Mammary epithelial cell (primary cell): ENCODE data around the gene WFDC12.

Experiments
- EZH2 ChIP-seq: IDR thresholded peaks from 2 replicates; pipeline ENCODE4 v1.6.1; 2012; ENCODE audit warnings: low read length, inconsistent platforms, borderline replicate concordance
- TF ChIP-seq, protein P1 (sequence below), 2 donors: IDR thresholded peaks in 1 of 2; conservative IDR thresholded peaks in 1 of 2; 2 replicates each; pipeline ENCODE4 v1.5.1; 2011 to 2012; ENCODE audit warnings: inconsistent platforms in 2 of 2, low read length in 2 of 2, mild to moderate bottlenecking in 2 of 2, control low read depth in 1 of 2, low read depth in 1 of 2; ENCODE audit not compliant: insufficient read depth in 1 of 2; ENCODE audit errors: extremely low read depth in 1 of 2

DNA sequence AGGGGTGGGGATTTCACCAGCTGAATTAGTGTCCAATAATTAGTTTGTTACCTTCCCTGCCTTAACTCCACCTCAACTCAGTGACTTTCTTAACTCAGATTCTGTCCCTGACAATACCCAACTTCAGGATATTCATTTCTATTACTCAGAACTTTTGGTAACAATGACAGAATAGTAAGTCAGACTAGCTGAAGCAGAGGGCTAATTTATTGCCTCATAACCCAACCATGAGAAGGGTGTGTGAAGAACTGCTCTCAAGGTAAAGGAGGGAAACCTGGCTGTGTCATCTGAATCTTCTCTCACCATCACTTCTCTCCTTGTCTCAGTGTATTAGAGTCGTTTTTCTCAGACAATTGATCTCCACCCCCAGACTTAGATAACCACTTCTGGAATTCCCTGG lies 49.3 kb upstream of the WFDC12 start:
- no peak for TF ChIP-seq EZH2
- TF ChIP-seq, protein P1, sequence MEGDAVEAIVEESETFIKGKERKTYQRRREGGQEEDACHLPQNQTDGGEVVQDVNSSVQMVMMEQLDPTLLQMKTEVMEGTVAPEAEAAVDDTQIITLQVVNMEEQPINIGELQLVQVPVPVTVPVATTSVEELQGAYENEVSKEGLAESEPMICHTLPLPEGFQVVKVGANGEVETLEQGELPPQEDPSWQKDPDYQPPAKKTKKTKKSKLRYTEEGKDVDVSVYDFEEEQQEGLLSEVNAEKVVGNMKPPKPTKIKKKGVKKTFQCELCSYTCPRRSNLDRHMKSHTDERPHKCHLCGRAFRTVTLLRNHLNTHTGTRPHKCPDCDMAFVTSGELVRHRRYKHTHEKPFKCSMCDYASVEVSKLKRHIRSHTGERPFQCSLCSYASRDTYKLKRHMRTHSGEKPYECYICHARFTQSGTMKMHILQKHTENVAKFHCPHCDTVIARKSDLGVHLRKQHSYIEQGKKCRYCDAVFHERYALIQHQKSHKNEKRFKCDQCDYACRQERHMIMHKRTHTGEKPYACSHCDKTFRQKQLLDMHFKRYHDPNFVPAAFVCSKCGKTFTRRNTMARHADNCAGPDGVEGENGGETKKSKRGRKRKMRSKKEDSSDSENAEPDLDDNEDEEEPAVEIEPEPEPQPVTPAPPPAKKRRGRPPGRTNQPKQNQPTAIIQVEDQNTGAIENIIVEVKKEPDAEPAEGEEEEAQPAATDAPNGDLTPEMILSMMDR (conservative IDR thresholded peaks at IDR 0.05 in 1 of 2, IDR thresholded peaks at IDR 0.05 in 1 of 2; ENCODE audit: extremely low read depth in 1 of 2, insufficient read depth in 1 of 2, low read depth in 1 of 2, low read length in 2 of 2), result no peak
